Stomach smooth muscle (tissue), 2 donors: Measurements from ENCODE around the gene CD8A.
"Not testable (repeated sequence)": the region's sequence is repeated elsewhere in the genome, so short reads cannot be mapped to it uniquely, and the experiment has no call there.

Experiments
- H3K27ac ChIP-seq: one replicate; pipeline ENCODE4 v1.7.0; 2013; ENCODE audit warnings: mild to moderate bottlenecking, low read length, inconsistent platforms
- H3K27me3 ChIP-seq, 2 donors: one replicate each; pipeline ENCODE4 v1.7.0; 2013; ENCODE audit warnings: low read length in 2 of 2; ENCODE audit not compliant: insufficient read depth in 2 of 2, control insufficient read depth in 1 of 2
- H3K36me3 ChIP-seq, 2 donors: one replicate each; pipeline ENCODE4 v1.7.0; 2013; ENCODE audit warnings: low read length in 2 of 2; ENCODE audit not compliant: control insufficient read depth in 2 of 2, insufficient read depth in 2 of 2
- H3K4me1 ChIP-seq: one replicate; pipeline ENCODE4 v1.7.0; 2013; ENCODE audit warnings: low read length; ENCODE audit not compliant: control insufficient read depth, insufficient read depth
- H3K4me3 ChIP-seq, 2 donors: one replicate each; pipeline ENCODE4 v1.7.0; 2013; ENCODE audit warnings: low read length in 2 of 2
- H3K9ac ChIP-seq, 2 donors: one replicate each; pipeline ENCODE4 v1.7.0; 2013; ENCODE audit warnings: low read length in 2 of 2, mild to moderate bottlenecking in 1 of 2
- H3K9me3 ChIP-seq, 2 donors: one replicate each; pipeline ENCODE4 v1.7.0; 2013; ENCODE audit warnings: low read length in 2 of 2; ENCODE audit not compliant: control insufficient read depth in 2 of 2
- donor health status: healthy.
- donor health status: Pancreatic carcinoma.

Gene CD8A

DNA sequence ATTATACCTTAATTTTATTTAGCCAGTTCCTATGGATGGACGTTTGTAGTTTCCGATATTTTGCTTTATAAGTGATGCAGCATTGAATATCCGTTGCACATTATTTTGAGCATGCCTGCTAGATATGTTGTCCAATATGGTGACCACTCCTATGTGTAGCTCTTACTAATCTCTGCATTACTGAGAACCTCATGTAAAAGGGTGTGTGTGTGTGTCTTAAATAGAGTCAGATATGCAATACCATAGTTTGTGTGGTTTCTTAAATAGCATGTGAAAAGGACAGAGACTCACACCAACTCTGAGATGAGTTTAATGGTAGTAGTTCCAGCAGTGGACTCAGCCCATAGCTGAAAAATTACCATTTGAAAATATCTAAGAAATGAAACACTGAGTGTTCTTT is 32.3 kb downstream of the CD8A start:
- no peaks in the 10 kb centered on the region for H3K9me3 ChIP-seq

DNA sequence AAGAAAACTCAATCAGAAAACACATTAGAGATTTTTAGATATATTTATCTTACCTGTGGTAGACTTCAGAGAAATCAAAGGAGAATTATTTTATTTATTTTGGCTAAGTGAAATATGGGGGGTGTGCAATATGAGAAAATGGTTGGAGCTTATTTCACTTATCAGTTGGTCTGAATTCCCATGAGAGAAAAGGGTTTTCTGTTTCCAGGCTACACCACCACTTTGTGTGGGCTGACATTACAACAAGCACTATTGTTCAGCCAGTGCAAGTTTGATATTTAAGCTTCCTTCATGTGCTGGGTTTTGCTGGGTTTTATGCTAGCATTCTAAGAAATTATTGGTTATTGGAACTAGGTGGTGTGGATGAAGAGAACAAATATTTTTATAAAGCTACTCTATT is 37.1 kb downstream of the CD8A start:
- Histone ChIP-seq H3K9me3 (peaks cover 0 to 3% of the 10 kb centered on the region in 2 donors), H3K36me3 (peaks cover 3 to 11% of the 10 kb centered on the region in 2 donors)

More for the DNA sequence above, 32.3 kb downstream of the CD8A start:
- Histone ChIP-seq H3K36me3 (peaks cover 3 to 7% of the 10 kb centered on the region in 2 donors), H3K4me3 (no peak overlapping the region), H3K27ac (no peak overlapping the region), H3K27me3 (no peaks in the 10 kb centered on the region), H3K4me1 (no peaks in the 10 kb centered on the region), H3K9ac (no peak overlapping the region)

DNA sequence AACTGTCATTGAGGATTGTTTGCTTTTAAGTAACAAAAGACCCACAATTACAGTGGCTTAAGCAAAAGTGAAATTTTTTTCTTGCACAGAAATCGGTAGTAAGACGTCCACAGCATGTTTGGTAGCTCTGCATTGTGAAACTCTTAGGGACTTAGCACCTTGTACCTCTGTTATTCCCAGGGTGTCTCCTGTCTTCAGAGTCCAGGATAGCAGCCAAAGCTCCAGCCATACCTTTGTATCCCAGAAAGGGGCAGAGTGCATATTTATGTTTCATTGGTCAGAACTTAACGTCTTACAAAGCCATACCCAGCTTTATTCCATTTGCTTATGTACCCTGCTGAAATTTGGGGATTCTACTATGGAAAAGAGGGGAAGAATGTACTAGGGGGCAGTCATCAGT is 37.8 kb downstream of the CD8A start:
- H3K9me3 ChIP-seq, result peaks cover 0 to 3% of the 10 kb centered on the region in 2 donors
- no peaks in the 10 kb centered on the region for H3K27me3 ChIP-seq
- H3K4me3 ChIP-seq, result no peak overlapping the region
- no peak overlapping the region for H3K27ac ChIP-seq
- H3K4me1 ChIP-seq, result no peaks in the 10 kb centered on the region
- H3K9ac ChIP-seq, result no peak overlapping the region
- peaks cover 3 to 11% of the 10 kb centered on the region in 2 donors for H3K36me3 ChIP-seq

More for the DNA sequence above, 37.1 kb downstream of the CD8A start:
- Histone ChIP-seq H3K9ac (no peak overlapping the region), H3K27me3 (no peaks in the 10 kb centered on the region), H3K4me1 (no peaks in the 10 kb centered on the region), H3K27ac (no peak overlapping the region), H3K4me3 (no peak overlapping the region)

DNA sequence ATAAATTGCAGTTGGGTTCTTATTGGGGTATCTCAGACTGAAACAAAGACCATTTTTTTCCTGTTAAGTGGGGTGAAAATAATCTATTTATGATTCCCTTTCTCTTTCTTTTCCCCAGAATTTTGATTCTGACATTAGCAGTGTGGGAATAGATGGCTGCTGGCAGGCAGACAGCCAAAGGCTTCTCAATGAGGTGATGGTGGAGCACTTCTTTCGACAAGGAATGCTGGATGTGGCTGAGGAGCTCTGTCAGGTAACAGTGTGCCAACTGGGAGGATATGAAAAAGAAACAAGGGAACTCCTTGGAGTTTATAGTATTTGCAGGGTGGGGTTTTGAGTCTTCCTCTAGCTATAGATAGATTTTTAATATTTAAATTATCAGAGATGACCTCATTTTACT is 38.9 kb downstream of the CD8A start:
- H3K27ac ChIP-seq, result no peak overlapping the region
- no peak overlapping the region for H3K9ac ChIP-seq
- H3K4me1 ChIP-seq, result no peaks in the 10 kb centered on the region
- H3K9me3 ChIP-seq, result peaks cover 0 to 3% of the 10 kb centered on the region in 2 donors
- H3K27me3 ChIP-seq, result no peaks in the 10 kb centered on the region
- H3K4me3 ChIP-seq, result no peak overlapping the region
- H3K36me3 ChIP-seq, result peaks cover 0 to 11% of the 10 kb centered on the region in 2 donors

DNA sequence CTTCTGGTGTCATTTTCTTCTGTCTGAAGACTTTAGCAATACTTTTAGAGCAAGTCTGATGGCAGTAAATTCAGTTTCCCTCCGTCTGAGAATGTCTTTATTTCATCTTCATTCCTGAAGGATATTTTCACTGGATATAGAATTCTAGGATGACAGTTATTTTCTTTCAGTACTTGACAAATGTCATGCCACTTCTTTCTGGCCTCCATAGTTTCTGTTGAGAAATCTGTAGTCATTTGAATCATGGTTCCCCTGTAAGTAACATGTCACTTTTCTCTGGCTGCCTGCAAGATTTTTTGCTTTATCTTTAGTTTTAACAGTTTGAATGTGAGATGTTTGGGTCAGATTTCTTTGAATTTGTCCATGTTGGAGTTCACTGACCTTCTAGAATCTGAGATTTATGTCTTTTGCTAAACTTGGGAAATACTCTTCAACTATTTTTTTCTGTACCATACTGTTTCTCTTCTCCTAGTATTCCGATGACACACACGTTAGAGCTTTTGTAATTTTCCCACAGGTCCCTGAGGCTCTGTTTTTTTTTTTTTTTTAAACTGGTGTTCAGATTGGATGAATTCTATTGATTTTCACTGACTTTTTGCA is 40.4 kb downstream of the CD8A start:
- Histone ChIP-seq H3K4me1 (no peaks in the 10 kb centered on the region), H3K4me3 (no peak overlapping the region), H3K9me3 (peaks cover 0 to 3% of the 10 kb centered on the region in 2 donors), H3K9ac (no peak overlapping the region), H3K36me3 (peaks cover 0 to 11% of the 10 kb centered on the region in 2 donors), H3K27ac (no peak overlapping the region), H3K27me3 (no peaks in the 10 kb centered on the region)

DNA sequence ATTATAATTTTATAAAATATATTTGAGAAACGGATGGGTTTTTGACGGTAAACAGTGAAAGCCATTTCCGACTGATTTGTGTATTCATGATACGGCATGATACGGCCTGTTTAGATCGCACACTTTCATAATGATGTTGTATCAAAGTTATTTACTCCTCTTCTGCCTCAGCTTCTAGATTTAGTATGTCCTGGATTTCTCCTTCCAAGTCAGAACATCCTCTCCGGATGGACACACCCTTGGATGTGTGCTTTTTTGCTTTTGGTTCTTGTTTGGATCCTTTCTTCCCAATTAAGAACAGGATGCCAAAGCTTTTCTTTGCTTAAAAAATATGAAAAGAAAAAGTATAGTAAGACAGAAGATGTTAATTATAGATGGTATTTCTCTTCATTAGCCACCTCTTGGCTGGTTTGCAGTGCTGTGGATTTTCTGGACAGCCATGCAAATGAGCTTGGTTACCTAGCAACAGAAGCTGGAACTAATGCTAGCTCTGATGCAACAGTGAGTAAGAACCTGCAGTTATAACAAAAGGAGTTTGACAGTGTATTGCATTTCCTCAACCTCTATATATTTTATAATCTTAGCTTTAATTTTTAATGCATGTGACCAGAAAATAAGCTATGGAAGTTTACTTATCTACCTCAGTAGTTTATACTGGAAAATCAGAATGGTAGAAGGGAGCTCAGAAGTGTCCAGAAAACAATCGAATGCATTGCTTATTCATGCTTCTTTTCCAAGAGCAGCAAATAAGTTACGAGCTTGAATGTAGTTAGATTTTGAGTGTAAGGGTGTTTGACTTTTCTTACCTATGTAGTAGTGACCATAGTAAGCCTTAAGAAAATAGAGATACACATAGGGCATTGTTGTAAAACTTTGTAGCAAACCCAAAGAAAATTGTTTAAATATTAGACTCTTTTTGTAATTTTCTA is 42.7 kb downstream of the CD8A start:
- Histone ChIP-seq H3K27me3 (no peaks in the 10 kb centered on the region), H3K9ac (no peak overlapping the region), H3K9me3 (peaks cover 0 to 3% of the 10 kb centered on the region in 2 donors), H3K4me1 (no peaks in the 10 kb centered on the region), H3K27ac (no peak overlapping the region), H3K36me3 (peaks cover 4 to 9% of the 10 kb centered on the region in 2 donors), H3K4me3 (no peak overlapping the region)

DNA sequence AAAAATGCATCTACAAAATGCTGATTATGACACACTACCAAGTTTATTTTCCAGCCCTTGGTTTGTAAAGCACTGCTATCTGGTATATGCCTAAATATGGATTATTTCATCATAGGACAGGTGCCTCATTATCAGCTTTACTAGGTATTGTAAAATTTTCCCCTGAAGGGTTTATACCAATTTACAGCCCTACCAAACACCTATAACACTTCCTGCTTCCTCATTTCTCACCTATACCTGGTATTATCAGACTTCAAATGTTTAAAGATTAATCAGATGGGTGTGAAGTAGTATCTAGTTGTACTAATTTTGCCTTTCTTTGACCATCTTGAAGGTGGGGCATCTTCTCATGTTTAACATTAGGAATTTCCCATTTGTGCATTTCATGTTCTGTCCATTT is 43.8 kb downstream of the CD8A start:
- H3K27ac ChIP-seq, result no peak overlapping the region
- H3K36me3 ChIP-seq, result peaks cover 4 to 6% of the 10 kb centered on the region in 2 donors
- H3K9ac ChIP-seq, result no peak overlapping the region

DNA sequence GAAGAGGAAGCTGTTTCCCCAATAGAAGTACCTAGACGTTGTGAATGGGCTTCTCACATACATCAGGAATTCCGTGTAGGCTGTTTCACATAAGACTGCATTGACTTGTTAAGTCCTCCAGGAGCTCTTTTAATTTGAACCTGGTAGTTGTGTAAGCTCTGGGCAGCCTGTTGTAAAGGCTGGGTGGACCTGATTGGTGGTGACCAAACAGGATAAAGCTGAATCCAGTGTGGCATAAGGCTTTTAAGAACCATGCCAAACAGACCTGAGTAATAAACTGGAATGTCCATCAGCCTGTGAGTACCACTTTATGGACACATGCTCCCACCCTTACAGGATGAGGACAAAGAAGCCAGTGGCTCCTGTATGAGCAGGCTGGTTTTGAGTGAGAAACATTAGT is 46.6 kb downstream of the CD8A start:
- H3K9ac ChIP-seq, result no peak overlapping the region
- H3K4me1 ChIP-seq, result no peaks in the 10 kb centered on the region
- no peak overlapping the region for H3K27ac ChIP-seq
- H3K36me3 ChIP-seq, result peaks cover 4 to 6% of the 10 kb centered on the region in 2 donors
- H3K27me3 ChIP-seq, result no peaks in the 10 kb centered on the region
- no peak overlapping the region for H3K4me3 ChIP-seq
- H3K9me3 ChIP-seq, result no peaks in the 10 kb centered on the region

More for the DNA sequence above, 43.8 kb downstream of the CD8A start:
- no peaks in the 10 kb centered on the region for H3K4me1 ChIP-seq
- peaks cover 0 to 3% of the 10 kb centered on the region in 2 donors for H3K9me3 ChIP-seq
- no peaks in the 10 kb centered on the region for H3K27me3 ChIP-seq
- H3K4me3 ChIP-seq, result no peak overlapping the region

DNA sequence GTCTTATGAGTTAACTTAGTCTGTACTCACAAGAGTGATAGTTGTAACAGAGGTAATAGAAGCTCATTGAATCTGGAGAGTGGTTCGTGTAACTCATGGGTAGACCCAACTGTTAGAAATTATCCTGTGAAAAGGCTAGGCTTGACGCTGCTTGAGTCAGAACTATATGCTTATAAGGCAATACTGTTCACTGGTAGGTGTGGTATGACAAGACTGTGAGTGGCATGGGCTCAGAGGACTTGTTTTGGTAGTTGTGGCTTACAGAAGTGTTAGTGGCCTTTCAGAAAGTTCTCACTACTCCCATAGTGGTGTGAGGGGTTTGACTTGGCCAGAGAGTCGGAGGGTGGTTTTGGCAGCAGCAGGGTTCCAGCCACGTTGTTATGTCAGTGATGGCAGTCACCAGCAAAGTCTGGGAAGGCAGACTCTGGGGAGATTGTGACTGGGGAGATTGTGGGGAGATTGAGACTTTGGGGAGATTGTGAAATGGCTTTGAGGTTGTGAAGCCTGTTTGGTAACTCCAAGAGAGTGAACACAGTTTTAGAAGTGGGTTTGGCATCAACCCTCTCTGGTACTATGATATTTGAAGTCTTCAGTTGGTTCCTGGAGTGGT is 48.7 kb downstream of the CD8A start:
- H3K4me1 ChIP-seq, H3K27me3 ChIP-seq, H3K9ac ChIP-seq, H3K9me3 ChIP-seq, H3K4me3 ChIP-seq, H3K36me3 ChIP-seq, H3K27ac ChIP-seq: not testable (repeated sequence)

DNA sequence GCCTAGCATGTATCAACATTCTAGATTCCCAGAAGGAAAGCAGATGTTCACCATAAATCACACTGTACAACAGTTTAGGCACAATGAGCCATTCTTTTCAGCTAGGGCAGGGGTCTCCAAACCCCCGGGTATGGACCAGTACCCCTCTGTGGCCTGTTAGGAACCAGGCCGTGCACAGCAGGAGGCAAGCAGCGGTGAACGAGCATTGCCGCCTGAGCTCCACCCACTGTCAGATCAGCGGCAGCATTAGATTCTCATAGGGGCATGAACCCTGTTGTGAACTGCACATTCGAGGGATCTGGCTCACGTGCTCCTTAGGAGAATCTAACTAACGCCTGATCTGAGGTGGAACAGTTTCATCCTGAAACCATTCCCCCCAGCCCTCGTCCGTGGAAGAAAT is 50.8 kb downstream of the CD8A start:
- not testable (repeated sequence) for H3K4me1 ChIP-seq, H3K4me3 ChIP-seq, H3K9me3 ChIP-seq, H3K27me3 ChIP-seq, H3K9ac ChIP-seq, H3K36me3 ChIP-seq, H3K27ac ChIP-seq
